Uterus (tissue), 4 donors: ENCODE measurements around the gene TRIM17. TPM values are rescaled to one million over a fixed set of nuclear protein-coding genes. Genes with fewer than 3 reads are reported as not detected.

Experiments
- DNase-seq, 2 donors: peaks; one replicate each; pipeline ENCODE4 v3.0.0-alpha.2; 2019 to 2020
- H3K27ac ChIP-seq, 2 donors: fragments of 200-600 bp; sonication (generic); 1 replicate in 1 of 2; 2 replicates in 1 of 2; pipeline ENCODE4 v1.5.1; 2016 to 2018
- H3K27me3 ChIP-seq, 2 donors: fragments of 200-600 bp; sonication (generic); one replicate each; pipeline ENCODE4 v1.5.1; 2018 to 2019; ENCODE audit warnings: control low read depth in 1 of 2
- H3K36me3 ChIP-seq, 2 donors: fragments of 200-600 bp; sonication (generic); one replicate each; pipeline ENCODE4 v1.5.1; 2019; ENCODE audit warnings: control low read depth in 1 of 2
- H3K4me1 ChIP-seq, 2 donors: fragments of 200-600 bp; sonication (generic); one replicate each; pipeline ENCODE4 v1.5.1; 2018 to 2019; ENCODE audit warnings: control low read depth in 1 of 2
- H3K4me3 ChIP-seq, 2 donors: fragments of 200-600 bp; sonication (generic); 1 replicate in 1 of 2; 2 replicates in 1 of 2; pipeline ENCODE4 v1.5.1; 2018 to 2019; ENCODE audit warnings: mild to moderate bottlenecking in 1 of 2
- H3K9me3 ChIP-seq, 2 donors: fragments of 200-600 bp; sonication (generic); one replicate each; pipeline ENCODE4 v1.5.1; 2019; ENCODE audit warnings: control low read depth in 1 of 2
- CTCF ChIP-seq, 4 experiments: fragments of 200-600 bp in 2 of 4; fragments of 450-650 bp in 2 of 4; sonication (generic) in 2 of 4; IDR thresholded peaks; one replicate each; pipeline ENCODE4 v1.5.1; 2016 to 2019; ENCODE audit warnings: antibody characterized with exemption in 4 of 4, mild to moderate bottlenecking in 2 of 4, moderate library complexity in 1 of 4
- POLR2A ChIP-seq, 2 donors: fragments of 450-650 bp; IDR thresholded peaks; one replicate each; pipeline ENCODE4 v1.6.1; 2016; ENCODE audit warnings: antibody characterized with exemption in 2 of 2, mild to moderate bottlenecking in 1 of 2, moderate library complexity in 1 of 2
- intact Hi-C: fragments of 100-400 bp; cut with DNase I; formaldehyde crosslinking; loops from one replicate; pipeline ENCODE4 v1.15.1; 2023; ENCODE audit warnings: low total_unique reads
- total RNA-seq, 4 donors: library from RNA; depleted of rRNA in 3 of 4; stranded (reverse); fragments of >200 nt in 3 of 4; gene quantifications; one replicate each; pipeline versions ENCODE4 v1.1.0 to v1.2.4, GENCODE V29; 2014 to 2023
- donor health status: DM: yes; HTN: yes; CAD: no.

TRIM17 gene
- total RNA-seq, 4 donors from 2014 or later = 3.2 to 5.9 TPM; not detected in 2

- TF ChIP-seq CTCF (IDR thresholded peaks at IDR 0.05) (no peak), POLR2A (IDR thresholded peaks at IDR 0.05) (no peak)
- intact Hi-C loops = no loop called here
- DNase-seq = no peak
- Histone ChIP-seq H3K4me3 (peak overlapping the region in 1 of 2 donors; percentile 32), H3K9me3 (no peaks in the 10 kb centered on the region), H3K27ac (no peak overlapping the region), H3K27me3 (peaks cover 2 to 4% of the 10 kb centered on the region in 2 donors), H3K36me3 (no peaks in the 10 kb centered on the region), H3K4me1 (peaks cover 5 to 11% of the 10 kb centered on the region in 2 donors)
Measured at GRCh38 chr1:228417061-228417460, 400 bp upstream of the TRIM17 start.

GRCh38 chr1:228415853-228416216 lies 826 bp downstream of the TRIM17 start:
- peaks cover 5 to 11% of the 10 kb centered on the region in 2 donors for H3K4me1 ChIP-seq
- peak overlapping the region in 1 of 2 donors; percentile 12 for H3K27ac ChIP-seq
- H3K4me3 ChIP-seq = peak overlapping the region; percentile 12 to 32
- H3K36me3 ChIP-seq = no peaks in the 10 kb centered on the region
- intact Hi-C loops = no loop called here
- TF ChIP-seq CTCF (IDR thresholded peaks at IDR 0.05) (no peak), POLR2A (IDR thresholded peaks at IDR 0.05) (no peak)
- H3K9me3 ChIP-seq = no peaks in the 10 kb centered on the region
- H3K27me3 ChIP-seq = peaks cover 2 to 4% of the 10 kb centered on the region in 2 donors
- DNase-seq = no peak

- H3K4me1 ChIP-seq = peaks cover 5 to 11% of the 10 kb centered on the region in 2 donors
- intact Hi-C loops = no loop called here
- H3K36me3 ChIP-seq = no peaks in the 10 kb centered on the region
- no peaks in the 10 kb centered on the region for H3K9me3 ChIP-seq
- no peak for DNase-seq
- no peak overlapping the region for H3K4me3 ChIP-seq
- no peak overlapping the region for H3K27ac ChIP-seq
- H3K27me3 ChIP-seq = peaks cover 2 to 4% of the 10 kb centered on the region in 2 donors
- no peak for TF ChIP-seq POLR2A (IDR thresholded peaks at IDR 0.05)
- no peak for TF ChIP-seq CTCF (IDR thresholded peaks at IDR 0.05)
Measured at GRCh38 chr1:228415221-228415620, 1.4 kb downstream of the TRIM17 start.

- Histone ChIP-seq H3K27me3 (peaks cover 2 to 4% of the 10 kb centered on the region in 2 donors), H3K27ac (no peak overlapping the region), H3K4me3 (no peak overlapping the region), H3K4me1 (peaks cover 5 to 11% of the 10 kb centered on the region in 2 donors), H3K36me3 (no peaks in the 10 kb centered on the region), H3K9me3 (no peaks in the 10 kb centered on the region)
- intact Hi-C loops = no loop called here
- DNase-seq = no peak
- TF ChIP-seq CTCF (IDR thresholded peaks at IDR 0.05) (no peak), POLR2A (IDR thresholded peaks at IDR 0.05) (no peak)
Measured at GRCh38 chr1:228414511-228415211, 2.0 kb downstream of the TRIM17 start.

GRCh38 chr1:228413241-228414010 lies 3.2 kb downstream of the TRIM17 start:
- Histone ChIP-seq H3K4me3 (no peak overlapping the region), H3K27ac (no peak overlapping the region), H3K27me3 (peaks cover 2 to 4% of the 10 kb centered on the region in 2 donors), H3K36me3 (no peaks in the 10 kb centered on the region), H3K9me3 (no peaks in the 10 kb centered on the region), H3K4me1 (peaks cover 5 to 11% of the 10 kb centered on the region in 2 donors)
- DNase-seq = no peak
- intact Hi-C loops = no loop called here
- no peak for TF ChIP-seq CTCF (IDR thresholded peaks at IDR 0.05)
- no peak for TF ChIP-seq POLR2A (IDR thresholded peaks at IDR 0.05)
